ENCODE data around the gene ANTXR1.

ANTXR1 gene

DNA sequence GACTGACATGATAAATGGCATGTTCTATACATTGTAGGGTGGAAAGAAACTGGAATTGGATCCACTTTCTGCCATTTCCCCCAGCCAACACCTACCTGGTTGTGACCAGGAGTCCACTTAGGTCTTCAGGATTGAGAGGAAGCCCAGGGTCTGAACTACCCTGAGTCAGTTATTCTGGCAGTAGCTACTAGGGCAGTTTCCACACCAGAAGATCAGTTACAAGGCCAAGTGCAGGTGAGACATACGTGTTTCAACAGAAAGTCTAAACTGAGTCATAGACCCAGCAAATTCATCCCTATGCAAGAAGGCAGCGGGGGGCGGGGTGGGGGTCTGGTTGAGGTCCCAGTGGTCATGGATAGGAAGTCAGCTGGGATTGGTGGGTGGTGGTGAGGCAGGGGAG lies 21.9 kb downstream of the ANTXR1 start:
- no peak for DNase-seq

DNA sequence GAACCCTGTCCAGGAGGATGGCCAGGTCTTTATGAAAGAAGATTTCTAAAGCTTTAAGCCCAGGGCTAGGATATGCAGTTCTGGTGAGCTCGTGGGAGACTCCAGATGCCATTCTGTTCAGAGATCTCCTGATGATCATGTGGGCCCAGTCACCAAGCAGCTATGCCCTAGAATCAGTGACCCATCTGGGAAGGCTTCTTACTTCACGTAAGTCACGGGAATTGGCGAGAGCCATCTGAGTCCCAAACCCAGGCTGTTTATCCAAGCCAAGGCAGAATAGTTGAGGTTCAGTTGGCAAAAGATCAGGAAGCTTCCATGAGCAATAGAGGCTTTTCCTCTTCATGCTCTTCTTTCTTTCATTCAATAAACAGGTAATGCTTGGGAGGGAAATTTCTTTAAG lies 23.9 kb downstream of the ANTXR1 start:
- no peak for DNase-seq

GRCh38 chr2:69041214-69041613 lies 28.2 kb downstream of the ANTXR1 start:
- DNase-seq: no peak

GRCh38 chr2:69043736-69044400 lies 30.9 kb downstream of the ANTXR1 start:
- DNase-seq: no peak

DNA sequence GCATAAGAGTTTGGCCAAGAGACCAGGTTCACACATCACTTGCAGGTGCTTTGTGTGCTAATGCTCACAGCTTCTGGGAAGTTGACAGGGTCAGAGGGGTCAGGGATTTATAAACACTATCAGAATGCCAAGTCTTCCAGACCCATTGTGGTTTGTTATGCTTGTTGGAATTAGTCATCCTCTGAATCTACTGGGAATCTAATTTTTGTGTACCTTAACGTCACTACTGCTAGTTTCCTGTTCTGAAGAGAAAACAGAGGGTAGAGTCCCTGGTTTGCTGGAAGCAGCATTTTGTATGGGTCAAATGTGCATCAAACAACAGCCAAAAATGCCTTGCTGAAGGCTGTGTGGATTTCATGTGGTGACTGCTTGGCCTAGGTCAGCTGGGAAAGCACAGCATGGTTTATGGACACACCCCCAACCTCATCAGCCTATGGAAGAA lies 33.3 kb downstream of the ANTXR1 start:
- DNase-seq: no peak

DNA sequence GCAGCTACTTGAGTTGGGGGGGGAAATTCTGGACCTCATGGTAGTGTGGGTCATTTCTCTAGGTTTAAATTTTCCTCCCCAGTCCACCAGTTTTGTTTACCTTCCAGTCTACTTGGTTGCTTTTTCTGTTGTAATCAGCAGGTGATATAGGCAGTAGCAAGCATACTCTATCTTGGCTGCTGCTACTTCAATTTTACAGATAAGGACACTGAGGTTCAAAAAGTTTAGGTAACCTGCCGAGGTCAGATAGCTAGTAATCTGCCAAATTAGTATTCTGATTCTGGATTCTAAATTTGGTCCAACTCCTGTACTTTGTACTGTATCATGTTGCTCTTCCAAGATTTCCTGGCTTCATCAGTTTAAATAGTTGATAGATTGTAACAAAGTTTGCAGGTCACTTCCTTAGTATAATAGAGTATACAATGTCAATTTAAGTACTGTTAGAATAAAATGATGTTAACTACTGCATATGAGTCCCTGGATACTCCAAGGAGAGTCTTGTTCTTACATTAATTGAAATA lies 34.7 kb downstream of the ANTXR1 start:
- DNase-seq: no peak

DNA sequence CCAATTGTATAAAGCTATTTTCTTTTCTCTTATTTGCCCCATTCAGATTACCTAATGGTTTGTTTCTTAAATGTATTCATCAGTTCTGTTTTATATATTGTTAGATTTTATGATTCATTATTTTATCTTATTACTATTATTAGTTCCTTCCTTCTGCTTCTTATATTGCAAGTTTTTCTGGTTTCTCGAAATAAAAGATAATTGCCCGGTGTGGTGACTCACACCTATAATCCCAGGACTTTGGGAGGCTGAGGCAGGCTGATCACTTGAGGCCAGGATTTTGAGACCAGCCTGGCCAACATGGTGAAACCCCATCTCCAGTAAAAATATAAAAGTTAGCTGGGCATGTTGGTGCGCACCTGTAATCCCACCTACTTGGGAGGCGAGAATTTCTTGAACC lies 37.8 kb downstream of the ANTXR1 start:
- no peak for DNase-seq

DNA sequence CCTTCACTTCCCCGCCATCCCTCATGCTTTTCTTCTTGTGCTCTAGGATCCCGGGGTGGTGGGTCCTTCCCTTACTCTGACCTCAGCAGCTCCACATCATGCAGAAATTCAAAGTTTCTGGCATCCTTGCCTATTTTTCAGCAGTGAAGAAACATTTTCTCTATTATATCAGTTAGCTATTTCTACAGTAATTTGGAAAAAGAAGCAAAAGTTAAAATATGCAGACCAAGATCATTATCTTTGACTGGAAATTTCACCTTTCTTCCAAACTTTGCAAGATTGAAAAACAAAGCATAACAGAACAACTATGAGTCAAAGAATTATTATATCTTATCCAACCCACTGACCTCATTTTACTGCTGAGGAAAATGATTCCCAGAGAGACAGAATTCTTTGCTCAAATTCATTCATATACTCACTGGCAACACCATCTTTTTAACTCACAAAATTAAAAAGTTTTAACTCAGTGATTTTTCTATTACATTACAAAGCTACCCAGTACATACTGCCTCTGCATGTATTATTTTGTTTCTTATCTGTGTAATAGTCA lies 40.5 kb downstream of the ANTXR1 start:
- DNase-seq: no peak

GRCh38 chr2:69054431-69054830 lies 41.5 kb downstream of the ANTXR1 start:
- no peak for DNase-seq

DNA sequence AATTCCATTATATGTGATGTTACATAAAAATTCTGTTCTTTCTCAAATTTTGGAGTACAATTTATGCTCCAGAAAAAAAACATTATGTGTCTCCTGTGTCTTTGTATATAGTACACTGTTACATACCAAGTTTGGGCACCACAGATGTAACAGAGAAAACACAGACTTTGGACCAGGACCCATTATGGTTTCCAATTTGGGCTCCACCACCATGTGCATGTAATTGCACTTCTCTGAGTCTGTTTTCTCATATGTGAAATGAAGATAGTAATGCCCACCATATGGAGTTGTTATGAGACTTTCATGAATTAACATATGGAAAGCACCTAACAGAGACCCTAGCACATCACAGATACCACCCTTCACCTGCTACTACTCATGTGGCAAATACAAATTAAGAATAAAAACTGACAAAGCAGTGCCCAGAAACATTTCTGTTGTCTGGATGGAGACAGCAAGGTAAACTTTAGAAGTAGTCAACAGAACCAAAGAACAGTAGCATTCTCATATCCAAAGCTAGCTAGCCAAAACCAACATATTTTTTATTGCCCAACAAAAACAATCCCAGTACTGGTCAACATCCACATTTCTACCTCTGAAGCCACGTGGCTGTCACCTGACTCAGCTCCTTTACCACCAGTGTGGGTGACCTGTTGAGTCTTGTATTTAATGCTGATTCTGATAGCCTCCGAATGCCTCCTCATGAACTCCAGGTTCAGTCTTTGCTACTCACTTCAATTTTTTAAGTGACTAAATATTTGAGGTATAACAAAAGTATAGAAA lies 42.9 kb downstream of the ANTXR1 start:
- no peak for DNase-seq

DNA sequence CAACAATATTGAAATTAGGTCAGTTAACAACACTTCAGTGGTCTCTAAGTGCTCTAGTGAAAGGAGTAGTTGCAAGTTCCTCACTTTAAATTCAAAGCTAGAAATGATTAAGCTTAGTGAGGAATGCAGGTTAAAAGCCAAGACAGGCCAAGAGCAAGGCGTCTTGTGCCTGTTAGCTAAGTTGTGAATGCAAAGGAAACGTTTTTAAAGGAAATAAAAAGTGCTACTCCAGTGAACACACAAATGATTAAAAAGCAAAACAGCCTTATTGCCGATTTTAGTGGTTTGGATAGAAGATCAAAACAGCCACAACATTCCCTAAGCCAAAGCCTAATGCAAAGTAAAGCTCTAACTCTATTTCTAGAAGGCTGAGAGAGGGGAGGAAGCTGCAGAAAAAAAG lies 44.7 kb downstream of the ANTXR1 start:
- no peak for DNase-seq

GRCh38 chr2:69059731-69060290 lies 46.8 kb downstream of the ANTXR1 start:
- no peak for DNase-seq

GRCh38 chr2:69060938-69061501 lies 48.0 kb downstream of the ANTXR1 start:
- DNase-seq: no peak

DNA sequence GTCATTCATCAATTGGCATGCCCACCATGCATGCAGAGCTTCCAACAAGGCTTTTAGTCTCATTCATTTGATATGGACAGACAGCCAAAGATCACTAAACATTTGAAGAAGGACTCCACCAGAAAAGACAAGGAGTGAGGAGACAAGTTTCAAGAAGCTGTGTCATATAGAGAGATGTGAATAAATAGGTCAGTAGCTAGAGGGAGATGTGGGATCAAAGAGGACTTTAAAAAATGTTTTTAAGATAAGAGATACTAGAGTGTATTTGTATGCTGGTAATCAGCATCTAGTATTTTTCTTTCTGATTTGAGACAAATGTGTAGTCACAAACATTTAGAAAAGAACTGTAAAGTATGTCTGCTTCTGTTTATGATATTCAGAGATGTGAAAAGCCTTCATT lies 48.5 kb downstream of the ANTXR1 start:
- DNase-seq: no peak

- DNase-seq: no peak
Measured at GRCh38 chr2:69062307-69062962, 49.5 kb downstream of the ANTXR1 start.

DNA sequence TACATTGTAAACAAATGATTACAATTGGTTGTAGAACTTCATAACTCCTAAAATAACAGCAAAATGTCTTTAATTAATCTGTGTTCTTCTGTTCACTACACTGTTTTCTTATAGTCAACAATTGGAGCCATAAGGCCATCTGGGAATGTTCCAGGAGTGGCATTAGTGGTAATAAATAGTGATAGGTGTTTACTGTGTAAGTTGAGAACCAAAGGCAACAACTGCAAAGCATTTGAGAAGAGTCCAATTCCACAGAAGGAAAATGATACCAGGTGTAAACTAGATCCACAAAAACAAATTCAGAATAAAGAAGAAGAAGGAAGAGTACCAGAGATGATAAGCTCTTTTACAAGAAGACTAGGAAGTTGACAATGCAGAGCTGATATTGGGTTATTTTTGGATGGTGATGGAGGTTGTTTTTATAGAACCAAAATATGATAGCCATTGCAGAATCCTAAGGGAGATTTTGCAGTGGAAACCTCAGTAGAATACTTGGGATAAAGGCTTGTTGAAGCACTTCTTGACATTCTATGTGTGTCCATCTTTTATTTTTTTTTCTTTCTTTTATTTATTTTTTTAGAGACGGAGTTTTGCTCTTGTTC lies 52.9 kb downstream of the ANTXR1 start:
- no peak for DNase-seq

- no peak for DNase-seq
Measured at GRCh38 chr2:69067026-69067630, 54.1 kb downstream of the ANTXR1 start.

- no peak for DNase-seq
Measured at GRCh38 chr2:69067866-69068265, 54.9 kb downstream of the ANTXR1 start.

DNA sequence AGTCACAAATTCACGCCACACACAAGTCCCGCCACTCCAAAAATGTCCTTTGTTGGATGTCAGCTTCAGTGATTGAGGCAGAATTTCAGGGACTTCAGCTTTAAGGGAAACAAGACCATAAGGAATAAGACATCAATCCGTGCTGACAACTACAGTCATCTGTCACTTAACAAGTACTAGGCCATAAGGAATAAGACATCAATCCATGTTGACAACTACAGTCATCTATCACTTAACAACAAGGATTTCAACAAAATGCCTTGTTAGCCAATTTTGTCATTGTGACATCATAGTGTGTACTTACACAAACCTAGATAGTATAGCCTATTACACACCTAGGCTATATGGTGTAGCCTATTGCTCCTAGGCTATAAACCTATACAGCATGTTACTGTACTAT lies 58.0 kb downstream of the ANTXR1 start:
- no peak for DNase-seq

GRCh38 chr2:69073928-69074570 lies 61.1 kb downstream of the ANTXR1 start:
- DNase-seq: no peak

DNA sequence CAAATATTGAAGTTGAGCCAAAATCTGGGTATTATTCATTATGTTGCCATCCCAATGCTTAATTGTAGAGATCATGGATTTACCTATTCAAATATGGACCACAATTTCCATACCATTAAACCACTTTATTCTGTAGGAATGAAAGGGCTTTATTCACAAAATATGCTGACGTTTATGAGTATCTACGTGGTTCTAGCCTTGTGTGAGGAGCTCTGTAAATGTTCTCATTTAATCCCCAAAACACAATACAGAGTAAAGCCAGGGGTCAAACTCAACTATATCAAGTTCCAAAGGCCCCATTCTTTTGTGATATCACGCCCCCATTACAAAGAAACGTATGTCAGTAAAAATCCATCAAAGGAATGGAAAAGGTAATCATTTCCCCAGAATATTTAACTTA lies 61.9 kb downstream of the ANTXR1 start:
- DNase-seq: no peak
